ENCODE data around the gene MLLT3. TPM values are rescaled to one million over a fixed set of nuclear protein-coding genes. Genes with fewer than 3 reads are reported as not detected.

The MLLT3 gene
- total and polyA plus RNA-seq, 2 of the 13 experiments (the other 11 are each of a cell fraction or from before 2014, with no cell fraction given) = 12.3 to 12.6 TPM

DNA sequence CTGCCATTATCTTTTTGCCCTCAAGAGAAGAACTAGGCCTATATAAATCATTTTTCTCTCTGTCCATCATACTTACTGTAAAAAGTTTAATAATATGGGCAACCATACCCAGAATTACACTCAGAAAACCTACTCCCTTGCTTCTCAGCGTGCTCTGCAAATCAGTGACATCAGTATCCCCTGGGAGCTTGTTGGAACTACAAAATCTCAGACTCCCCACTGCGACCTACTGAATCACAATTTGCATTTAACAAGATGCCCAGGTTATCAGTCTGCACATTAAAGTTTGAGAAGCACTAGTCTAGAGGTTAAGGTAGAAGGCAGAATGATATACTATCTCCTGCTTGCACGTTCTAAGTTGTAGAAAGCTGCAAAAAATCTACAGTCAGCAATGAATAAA lies 127.2 kb downstream of the MLLT3 start:
- Histone ChIP-seq H3K79me2 (ENCODE audit: insufficient read depth, low read length) (peaks cover 1% of the 10 kb centered on the region), H4K20me1 (ENCODE audit: insufficient read depth, low read length) (no peaks in the 10 kb centered on the region), H3K27me3 (ENCODE audit: control insufficient read depth in 1 of 2, insufficient read depth in 2 of 2, low read length in 2 of 2) (no peaks in the 10 kb centered on the region), H3K4me2 (ENCODE audit: low read depth, low read length) (no peak overlapping the region), H3K9ac (ENCODE audit: insufficient read depth, low read depth, low read length) (no peak overlapping the region), H2AFZ (ENCODE audit: low read length) (no peak overlapping the region), H3K36me3 (replicated peaks in 1 of 2; ENCODE audit: control insufficient read depth in 1 of 2, insufficient read depth in 2 of 2, low read length in 2 of 2) (no peaks in the 10 kb centered on the region), H3K4me3 (replicated peaks in 1 of 3; ENCODE audit: insufficient read depth in 1 of 3, low read depth in 2 of 3, low read length in 3 of 3) (no peak overlapping the region), H3K9me3 (ENCODE audit: low read length) (no peaks in the 10 kb centered on the region), H3K27ac (ENCODE audit: extremely low read length, insufficient read depth, low read length) (no peak overlapping the region), H3K4me1 (ENCODE audit: insufficient read depth, low read length) (peaks cover 15% of the 10 kb centered on the region)
- CTCF ChIA-PET (ENCODE audit: low intra/inter-chr PET ratio, low total read pairs) = no interaction called here
- POLR2A ChIA-PET = no interaction called here
- no TSS peak for BruUV-seq (replicated peaks)
- FAIRE-seq (no peak), ATAC-seq (no peak), DNase-seq (ENCODE audit: low spot score) (no peak)
- in situ Hi-C loops (cut with HindIII; ENCODE audit: extremely low pct_ligation_motif_present, low pct_unique_long_range_greater_than_20kb) = no loop called here
- intact Hi-C loops (cut with micrococcal nuclease; ENCODE audit: unreplicated experiment) = no loop called here
- WGBS (ENCODE audit: low lambda C conversion rate) = 58% methylated on average over 3 of the region's 3 CpGs
- TF ChIP-seq ZNF550 (CRISPR knock-in tag; IDR thresholded peaks at IDR 0.05; ENCODE audit: borderline replicate concordance) (no peak), MIER3 (CRISPR knock-in tag; IDR thresholded peaks at IDR 0.05; ENCODE audit: borderline replicate concordance) (no peak), ZC3H13 (CRISPR knock-in tag; IDR thresholded peaks at IDR 0.05) (no peak), ATF1 (CRISPR knock-in tag; IDR thresholded peaks at IDR 0.05) (no peak), ARNTL (CRISPR knock-in tag; IDR thresholded peaks at IDR 0.05) (no peak), ZNF768 (CRISPR knock-in tag; IDR thresholded peaks at IDR 0.05) (no peak), PRMT3 (CRISPR knock-in tag; IDR thresholded peaks at IDR 0.05; ENCODE audit: borderline replicate concordance, low read depth) (no peak), ZSCAN29 (CRISPR knock-in tag; conservative IDR thresholded peaks at IDR 0.05) (no peak), HNRNPLL (IDR thresholded peaks at IDR 0.05; ENCODE audit: low read depth, low read length, poor library complexity, severe bottlenecking) (no peak), PAX8 (CRISPR knock-in tag; IDR thresholded peaks at IDR 0.05; ENCODE audit: borderline replicate concordance) (no peak), ZBTB42 (CRISPR knock-in tag; IDR thresholded peaks at IDR 0.05) (no peak)
- TF ChIP-seq, protein P1, sequence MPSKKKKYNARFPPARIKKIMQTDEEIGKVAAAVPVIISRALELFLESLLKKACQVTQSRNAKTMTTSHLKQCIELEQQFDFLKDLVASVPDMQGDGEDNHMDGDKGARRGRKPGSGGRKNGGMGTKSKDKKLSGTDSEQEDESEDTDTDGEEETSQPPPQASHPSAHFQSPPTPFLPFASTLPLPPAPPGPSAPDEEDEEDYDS (CRISPR knock-in tag; IDR thresholded peaks at IDR 0.05) = no peak
- TF ChIP-seq, protein P2, sequence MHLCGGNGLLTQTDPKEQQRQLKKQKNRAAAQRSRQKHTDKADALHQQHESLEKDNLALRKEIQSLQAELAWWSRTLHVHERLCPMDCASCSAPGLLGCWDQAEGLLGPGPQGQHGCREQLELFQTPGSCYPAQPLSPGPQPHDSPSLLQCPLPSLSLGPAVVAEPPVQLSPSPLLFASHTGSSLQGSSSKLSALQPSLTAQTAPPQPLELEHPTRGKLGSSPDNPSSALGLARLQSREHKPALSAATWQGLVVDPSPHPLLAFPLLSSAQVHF (CRISPR knock-in tag; IDR thresholded peaks at IDR 0.05) = no peak
- TF ChIP-seq, protein P3, sequence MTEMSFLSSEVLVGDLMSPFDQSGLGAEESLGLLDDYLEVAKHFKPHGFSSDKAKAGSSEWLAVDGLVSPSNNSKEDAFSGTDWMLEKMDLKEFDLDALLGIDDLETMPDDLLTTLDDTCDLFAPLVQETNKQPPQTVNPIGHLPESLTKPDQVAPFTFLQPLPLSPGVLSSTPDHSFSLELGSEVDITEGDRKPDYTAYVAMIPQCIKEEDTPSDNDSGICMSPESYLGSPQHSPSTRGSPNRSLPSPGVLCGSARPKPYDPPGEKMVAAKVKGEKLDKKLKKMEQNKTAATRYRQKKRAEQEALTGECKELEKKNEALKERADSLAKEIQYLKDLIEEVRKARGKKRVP (CRISPR knock-in tag; IDR thresholded peaks at IDR 0.05) = no peak
- TF ChIP-seq, protein P4, sequence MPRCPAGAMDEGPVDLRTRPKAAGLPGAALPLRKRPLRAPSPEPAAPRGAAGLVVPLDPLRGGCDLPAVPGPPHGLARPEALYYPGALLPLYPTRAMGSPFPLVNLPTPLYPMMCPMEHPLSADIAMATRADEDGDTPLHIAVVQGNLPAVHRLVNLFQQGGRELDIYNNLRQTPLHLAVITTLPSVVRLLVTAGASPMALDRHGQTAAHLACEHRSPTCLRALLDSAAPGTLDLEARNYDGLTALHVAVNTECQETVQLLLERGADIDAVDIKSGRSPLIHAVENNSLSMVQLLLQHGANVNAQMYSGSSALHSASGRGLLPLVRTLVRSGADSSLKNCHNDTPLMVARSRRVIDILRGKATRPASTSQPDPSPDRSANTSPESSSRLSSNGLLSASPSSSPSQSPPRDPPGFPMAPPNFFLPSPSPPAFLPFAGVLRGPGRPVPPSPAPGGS (CRISPR knock-in tag; IDR thresholded peaks at IDR 0.05) = no peak
- TF ChIP-seq, protein P5, sequence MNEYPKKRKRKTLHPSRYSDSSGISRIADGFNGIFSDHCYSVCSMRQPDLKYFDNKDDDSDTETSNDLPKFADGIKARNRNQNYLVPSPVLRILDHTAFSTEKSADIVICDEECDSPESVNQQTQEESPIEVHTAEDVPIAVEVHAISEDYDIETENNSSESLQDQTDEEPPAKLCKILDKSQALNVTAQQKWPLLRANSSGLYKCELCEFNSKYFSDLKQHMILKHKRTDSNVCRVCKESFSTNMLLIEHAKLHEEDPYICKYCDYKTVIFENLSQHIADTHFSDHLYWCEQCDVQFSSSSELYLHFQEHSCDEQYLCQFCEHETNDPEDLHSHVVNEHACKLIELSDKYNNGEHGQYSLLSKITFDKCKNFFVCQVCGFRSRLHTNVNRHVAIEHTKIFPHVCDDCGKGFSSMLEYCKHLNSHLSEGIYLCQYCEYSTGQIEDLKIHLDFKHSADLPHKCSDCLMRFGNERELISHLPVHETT (CRISPR knock-in tag; conservative IDR thresholded peaks at IDR 0.05) = no peak
- TF ChIP-seq, protein P6, sequence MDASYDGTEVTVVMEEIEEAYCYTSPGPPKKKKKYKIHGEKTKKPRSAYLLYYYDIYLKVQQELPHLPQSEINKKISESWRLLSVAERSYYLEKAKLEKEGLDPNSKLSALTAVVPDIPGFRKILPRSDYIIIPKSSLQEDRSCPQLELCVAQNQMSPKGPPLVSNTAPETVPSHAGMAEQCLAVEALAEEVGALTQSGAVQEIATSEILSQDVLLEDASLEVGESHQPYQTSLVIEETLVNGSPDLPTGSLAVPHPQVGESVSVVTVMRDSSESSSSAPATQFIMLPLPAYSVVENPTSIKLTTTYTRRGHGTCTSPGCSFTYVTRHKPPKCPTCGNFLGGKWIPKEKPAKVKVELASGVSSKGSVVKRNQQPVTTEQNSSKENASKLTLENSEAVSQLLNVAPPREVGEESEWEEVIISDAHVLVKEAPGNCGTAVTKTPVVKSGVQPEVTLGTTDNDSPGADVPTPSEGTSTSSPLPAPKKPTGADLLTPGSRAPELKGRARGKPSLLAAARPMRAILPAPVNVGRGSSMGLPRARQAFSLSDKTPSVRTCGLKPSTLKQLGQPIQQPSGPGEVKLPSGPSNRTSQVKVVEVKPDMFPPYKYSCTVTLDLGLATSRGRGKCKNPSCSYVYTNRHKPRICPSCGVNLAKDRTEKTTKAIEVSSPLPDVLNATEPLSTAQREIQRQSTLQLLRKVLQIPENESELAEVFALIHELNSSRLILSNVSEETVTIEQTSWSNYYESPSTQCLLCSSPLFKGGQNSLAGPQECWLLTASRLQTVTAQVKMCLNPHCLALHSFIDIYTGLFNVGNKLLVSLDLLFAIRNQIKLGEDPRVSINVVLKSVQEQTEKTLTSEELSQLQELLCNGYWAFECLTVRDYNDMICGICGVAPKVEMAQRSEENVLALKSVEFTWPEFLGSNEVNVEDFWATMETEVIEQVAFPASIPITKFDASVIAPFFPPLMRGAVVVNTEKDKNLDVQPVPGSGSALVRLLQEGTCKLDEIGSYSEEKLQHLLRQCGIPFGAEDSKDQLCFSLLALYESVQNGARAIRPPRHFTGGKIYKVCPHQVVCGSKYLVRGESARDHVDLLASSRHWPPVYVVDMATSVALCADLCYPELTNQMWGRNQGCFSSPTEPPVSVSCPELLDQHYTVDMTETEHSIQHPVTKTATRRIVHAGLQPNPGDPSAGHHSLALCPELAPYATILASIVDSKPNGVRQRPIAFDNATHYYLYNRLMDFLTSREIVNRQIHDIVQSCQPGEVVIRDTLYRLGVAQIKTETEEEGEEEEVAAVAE (CRISPR knock-in tag; IDR thresholded peaks at IDR 0.05; ENCODE audit: borderline replicate concordance) = no peak

Data from HepG2 (cell line).